Fibroblast of villous mesenchyme (primary cell): ENCODE measurements around the gene CYP2C8. TPM values are rescaled to one million over a fixed set of nuclear protein-coding genes. Genes with fewer than 3 reads are reported as not detected.

Experiments used
- DNase-seq: peaks from one replicate; pipeline ENCODE4 v3.0.0-alpha.2; 2010; ENCODE audit warnings: low read depth
- H3K4me3 ChIP-seq: 2 replicates; pipeline ENCODE4 v1.5.1; 2011; ENCODE audit warnings: low read depth, mild to moderate bottlenecking, low read length
- small RNA-seq: library from RNA; depleted of rRNA; stranded (forward); fragments of <200 nt; gene quantifications from one replicate; pipeline ENCODE3, GENCODE V24; 2012
- total RNA-seq: library from RNA; depleted of rRNA; stranded (reverse); fragments of >200 nt; gene quantifications from 2 replicates; pipeline ENCODE4 v1.2.3, GENCODE V29; 2012
- TF ChIP-seq, protein P1 (sequence below): IDR thresholded peaks from 2 replicates; pipeline ENCODE4 v1.5.1; 2012; ENCODE audit warnings: low read depth, mild to moderate bottlenecking, low read length; ENCODE audit not compliant: insufficient read depth

Gene CYP2C8
- total RNA-seq, 1 donor: not detected

DNA sequence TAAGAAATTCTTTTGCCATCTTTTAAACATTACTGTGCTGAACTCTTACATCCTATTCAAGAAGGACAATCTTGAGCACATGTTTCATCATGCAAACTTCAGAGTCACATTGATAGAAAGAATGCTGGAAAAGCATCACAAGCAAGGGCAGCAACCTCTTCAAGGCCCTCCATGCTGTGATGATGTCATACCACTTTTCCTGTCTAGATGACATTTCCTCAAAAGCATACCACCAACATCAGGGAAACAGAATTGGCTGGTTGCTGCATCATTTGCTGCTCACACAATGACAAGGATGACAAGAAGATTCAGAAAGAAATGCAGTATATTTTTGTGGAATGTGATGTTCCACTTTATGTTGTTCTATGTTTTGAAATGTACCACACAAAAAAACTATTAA is 37.6 kb downstream of the CYP2C8 start:
- no peak for DNase-seq
- H3K4me3 ChIP-seq: no peak overlapping the region
- TF ChIP-seq, protein P1, sequence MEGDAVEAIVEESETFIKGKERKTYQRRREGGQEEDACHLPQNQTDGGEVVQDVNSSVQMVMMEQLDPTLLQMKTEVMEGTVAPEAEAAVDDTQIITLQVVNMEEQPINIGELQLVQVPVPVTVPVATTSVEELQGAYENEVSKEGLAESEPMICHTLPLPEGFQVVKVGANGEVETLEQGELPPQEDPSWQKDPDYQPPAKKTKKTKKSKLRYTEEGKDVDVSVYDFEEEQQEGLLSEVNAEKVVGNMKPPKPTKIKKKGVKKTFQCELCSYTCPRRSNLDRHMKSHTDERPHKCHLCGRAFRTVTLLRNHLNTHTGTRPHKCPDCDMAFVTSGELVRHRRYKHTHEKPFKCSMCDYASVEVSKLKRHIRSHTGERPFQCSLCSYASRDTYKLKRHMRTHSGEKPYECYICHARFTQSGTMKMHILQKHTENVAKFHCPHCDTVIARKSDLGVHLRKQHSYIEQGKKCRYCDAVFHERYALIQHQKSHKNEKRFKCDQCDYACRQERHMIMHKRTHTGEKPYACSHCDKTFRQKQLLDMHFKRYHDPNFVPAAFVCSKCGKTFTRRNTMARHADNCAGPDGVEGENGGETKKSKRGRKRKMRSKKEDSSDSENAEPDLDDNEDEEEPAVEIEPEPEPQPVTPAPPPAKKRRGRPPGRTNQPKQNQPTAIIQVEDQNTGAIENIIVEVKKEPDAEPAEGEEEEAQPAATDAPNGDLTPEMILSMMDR: no peak

DNA sequence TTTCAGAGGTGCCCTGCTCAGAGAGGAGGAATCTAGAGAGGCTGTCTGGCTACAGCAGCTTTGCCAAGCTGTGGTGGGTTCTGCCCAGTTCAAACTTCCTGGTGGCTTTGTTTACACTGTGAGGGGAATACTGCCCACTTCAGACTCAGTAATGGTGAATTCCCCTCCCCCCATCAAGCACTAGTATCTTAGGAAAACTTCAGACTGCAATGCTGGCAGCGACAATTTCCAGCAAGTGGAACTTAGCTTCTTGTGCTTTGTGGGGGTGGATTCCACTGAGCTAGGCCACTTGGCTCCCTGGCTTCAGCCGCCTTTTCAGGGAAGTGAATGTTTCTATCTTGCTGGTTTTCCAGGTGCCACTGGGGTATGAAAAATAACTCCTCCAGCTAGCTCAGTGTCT is 42.8 kb downstream of the CYP2C8 start:
- DNase-seq: no peak
- TF ChIP-seq, protein P1: no peak

DNA sequence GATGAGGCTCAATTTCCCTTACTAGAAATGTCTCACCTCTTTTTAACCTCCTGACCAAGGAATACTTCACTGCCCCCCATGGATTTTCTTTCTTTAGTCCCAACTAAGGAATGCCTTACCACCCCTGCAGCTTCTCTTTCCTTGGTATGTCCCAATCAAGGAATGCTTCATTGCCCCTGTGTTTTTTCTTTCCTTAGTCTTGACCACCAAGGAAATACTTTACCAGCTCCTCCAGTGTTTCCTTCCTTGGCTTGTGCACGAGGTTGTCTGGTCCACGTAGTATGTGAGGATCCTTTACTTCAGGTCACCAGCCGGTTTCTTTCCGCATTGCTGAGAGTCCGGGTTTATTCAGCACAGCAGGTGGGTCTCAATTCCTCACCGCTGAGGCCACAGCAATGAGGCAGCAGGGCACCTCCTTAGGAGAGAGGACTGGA is 71.5 kb downstream of the CYP2C8 start:
- TF ChIP-seq, protein P1: no peak
- no peak overlapping the region for H3K4me3 ChIP-seq
- DNase-seq: no peak

More for the DNA sequence above, 42.8 kb downstream of the CYP2C8 start:
- H3K4me3 ChIP-seq: no peak overlapping the region

DNA sequence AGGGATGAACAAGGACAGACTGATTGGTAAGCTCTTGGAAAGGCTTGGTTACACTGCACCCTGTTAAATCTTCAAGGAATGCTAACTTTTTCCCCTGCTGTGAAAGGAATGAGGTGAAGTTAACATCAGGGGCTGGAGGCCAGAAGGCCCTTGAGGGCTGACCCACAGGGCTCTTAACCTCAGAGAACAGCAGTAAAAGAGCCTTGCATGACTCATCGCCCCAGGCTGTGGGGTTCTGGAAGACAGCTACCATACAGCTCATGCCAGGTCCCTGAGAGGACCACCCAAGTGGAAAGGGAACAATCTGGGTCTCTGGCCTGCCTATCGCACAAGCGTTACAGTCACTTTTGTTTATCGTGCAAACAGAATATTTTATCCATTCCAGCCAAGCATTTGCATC is 76.5 kb downstream of the CYP2C8 start:
- no peak for DNase-seq
- TF ChIP-seq, protein P1: no peak
- no peak overlapping the region for H3K4me3 ChIP-seq

DNA sequence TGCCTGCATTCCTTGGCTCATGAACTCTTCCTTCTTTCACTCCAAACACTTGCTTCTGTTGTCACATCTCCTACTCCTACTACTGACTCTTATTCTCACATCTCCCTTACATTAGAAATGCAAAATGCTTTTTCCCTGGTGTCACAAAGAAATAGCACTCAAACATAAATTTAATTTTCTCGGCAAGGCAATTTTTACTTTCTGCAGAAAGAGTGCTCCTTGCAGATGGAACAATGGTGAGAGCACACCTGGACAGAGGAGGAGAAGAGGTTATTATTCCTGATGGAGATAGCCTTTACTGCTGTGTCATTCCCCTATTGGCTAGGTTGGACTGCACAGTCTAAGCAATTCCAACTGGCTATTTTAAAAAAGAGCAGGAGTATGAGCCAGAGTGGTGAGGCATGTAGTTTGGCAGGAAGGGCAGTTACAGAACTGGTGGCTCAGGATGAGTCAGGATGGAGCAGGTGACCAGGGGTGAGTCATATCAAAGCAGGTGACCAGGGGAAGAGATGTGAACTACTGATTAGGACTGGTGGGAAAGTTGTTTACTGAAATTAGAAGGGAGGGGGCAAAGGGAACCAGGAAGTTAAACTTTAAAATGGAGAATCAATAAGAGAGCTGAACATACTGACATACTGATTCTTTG is 77.9 kb downstream of the CYP2C8 start:
- no peak overlapping the region for H3K4me3 ChIP-seq
- TF ChIP-seq, protein P1: no peak
- DNase-seq: no peak

DNA sequence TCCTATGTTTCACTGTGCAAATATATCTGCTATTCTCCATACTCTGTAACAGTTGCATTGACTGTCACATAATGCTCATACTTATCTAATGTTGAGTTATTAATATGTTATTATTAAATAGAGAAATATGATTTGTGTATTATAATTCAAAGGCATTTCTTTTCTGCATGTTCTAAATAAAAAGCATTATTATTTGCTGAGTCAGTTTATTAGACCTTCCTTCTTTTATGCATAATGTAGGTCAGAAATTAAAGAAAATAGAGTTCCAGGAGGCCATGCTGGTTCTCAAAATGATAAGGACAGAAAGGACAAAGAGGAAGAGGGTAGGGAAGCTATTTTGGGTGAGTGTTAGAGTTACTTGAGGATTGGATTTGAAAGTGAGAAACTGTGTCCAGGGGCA is 80.1 kb downstream of the CYP2C8 start:
- TF ChIP-seq, protein P1: no peak
- no peak for DNase-seq
- H3K4me3 ChIP-seq: no peak overlapping the region

Small RNA genes within 50 kb of the gene (small RNA-seq; reads per million reads assigned to genes)
- not detected for gene CYP2C60P

Other genes with a start within 250 kb of the CYP2C8 start
- gene CYP2C9, start 130.8 kb downstream of the CYP2C8 start, total RNA-seq: under 0.01 TPM in 1 of 2 replicates, not detected in the other
- not detected in 2 replicates for gene ACSM6, start 124.7 kb upstream of the CYP2C8 start, total RNA-seq
- gene PDLIM1, start 221.5 kb upstream of the CYP2C8 start, total RNA-seq: 65.7 and 75.6 TPM in 2 replicates